Karpas-422 (cell line): Measurements from ENCODE around the gene ACOT8. TPM values are rescaled to one million over a fixed set of nuclear protein-coding genes. Genes with fewer than 3 reads are reported as not detected.
A peak's percentile ranks its signal among the peaks of the same experiment; 100 is the strongest.

ENCODE experiments used
- DNase-seq: peaks from one replicate; pipeline ENCODE4 v3.0.0-alpha.2; 2015
- H2AFZ ChIP-seq: fragments of 200-600 bp; sonication (generic); 2 replicates; pipeline ENCODE4 v1.6.1; 2014; ENCODE audit warnings: antibody characterized with exemption, low read length, mixed read lengths
- H3K27ac ChIP-seq: fragments of 200-600 bp; sonication (generic); 2 replicates; pipeline ENCODE4 v1.5.1; 2014; ENCODE audit warnings: mild to moderate bottlenecking, low read length, moderate library complexity
- H3K27me3 ChIP-seq: fragments of 200-600 bp; sonication (generic); 2 replicates; pipeline ENCODE4 v1.6.1; 2014; ENCODE audit warnings: low read length, mixed read lengths
- H3K36me3 ChIP-seq: fragments of 200-600 bp; sonication (generic); 2 replicates; pipeline ENCODE4 v1.6.1; 2014; ENCODE audit warnings: low read length, mixed read lengths; ENCODE audit not compliant: insufficient read depth
- H3K4me1 ChIP-seq: fragments of 200-600 bp; sonication (generic); 2 replicates; pipeline ENCODE4 v1.6.1; 2014; ENCODE audit warnings: mild to moderate bottlenecking, low read length, mixed read lengths
- H3K4me2 ChIP-seq: fragments of 200-600 bp; sonication (generic); 2 replicates; pipeline ENCODE4 v1.6.1; 2014; ENCODE audit warnings: low read length, low read depth, mild to moderate bottlenecking; ENCODE audit not compliant: poor library complexity, severe bottlenecking
- H3K4me3 ChIP-seq: fragments of 200-600 bp; sonication (generic); 2 replicates; pipeline ENCODE4 v1.5.1; 2014; ENCODE audit warnings: mild to moderate bottlenecking, antibody characterized with exemption, low read length, mixed read lengths
- H3K79me2 ChIP-seq: fragments of 200-600 bp; sonication (generic); 2 replicates; pipeline ENCODE4 v1.6.1; 2014; ENCODE audit warnings: mild to moderate bottlenecking, low read length, mixed read lengths
- H3K9ac ChIP-seq: fragments of 200-600 bp; sonication (generic); 2 replicates; pipeline ENCODE4 v1.6.0; 2014; ENCODE audit warnings: low read length
- H3K9me2 ChIP-seq: fragments of 200-600 bp; sonication (generic), shearing (Covaris generic); replicated peaks from 2 replicates; pipeline ENCODE4 v1.6.0; 2014; ENCODE audit warnings: mild to moderate bottlenecking, low read length, moderate library complexity; ENCODE audit not compliant: insufficient read depth
- H3K9me3 ChIP-seq: fragments of 300-700, 200-600 bp; sonication (generic); 2 replicates; pipeline ENCODE4 v1.6.1; 2014; ENCODE audit warnings: low read length, mixed read lengths
- H4K20me1 ChIP-seq: fragments of 200-600 bp; sonication (generic); 2 replicates; pipeline ENCODE4 v1.6.1; 2014; ENCODE audit warnings: mild to moderate bottlenecking, antibody characterized with exemption, low read length, low read depth; ENCODE audit not compliant: insufficient read depth
- total RNA-seq: library from RNA; depleted of rRNA; stranded (reverse); fragments of >200 nt; shearing (Covaris generic); gene quantifications from 2 replicates; pipeline ENCODE4 v1.2.3, GENCODE V29; 2014; ENCODE audit warnings: low replicate concordance

Gene ACOT8
- total RNA-seq, 1 experiment from 2014 or later = 93.7 TPM

GRCh38 chr20:45890985-45891983, 34.1 kb upstream of the ACOT8 start, which contains the start of the genes CTSA and NEURL2:
CTSA (plus strand) TSS chr20:45891335; CDS start chr20:45891569, 234 bp downstream.
NEURL2 (minus strand) TSS chr20:45891208; CDS start chr20:45890991, 217 bp downstream.
- Histone ChIP-seq H3K79me2 (peaks cover 17% of the 10 kb centered on the region), H3K9me3 (no peaks in the 10 kb centered on the region), H4K20me1 (no peaks in the 10 kb centered on the region), H3K4me3 (peak within 1 kb of the TSS; percentile 91), H3K4me1 (peaks cover 34% of the 10 kb centered on the region), H2AFZ (peak within 1 kb of the TSS; percentile 89), H3K36me3 (peaks cover 7% of the 10 kb centered on the region; the same call in 1 of the 2 replicates), H3K4me2 (peak within 1 kb of the TSS; percentile 99), H3K27ac (peak within 1 kb of the TSS; percentile 60), H3K9ac (peak within 1 kb of the TSS; percentile 83), H3K27me3 (no peaks in the 10 kb centered on the region), H3K9me2 (no peaks in the 10 kb centered on the region)
- DNase-seq = peak; percentile 95

- peak overlapping the region; percentile 89 for H2AFZ ChIP-seq
- H3K27ac ChIP-seq = peak overlapping the region; percentile 60
Measured at GRCh38 chr20:45890077-45890984, 33.1 kb upstream of the ACOT8 start.

DNA sequence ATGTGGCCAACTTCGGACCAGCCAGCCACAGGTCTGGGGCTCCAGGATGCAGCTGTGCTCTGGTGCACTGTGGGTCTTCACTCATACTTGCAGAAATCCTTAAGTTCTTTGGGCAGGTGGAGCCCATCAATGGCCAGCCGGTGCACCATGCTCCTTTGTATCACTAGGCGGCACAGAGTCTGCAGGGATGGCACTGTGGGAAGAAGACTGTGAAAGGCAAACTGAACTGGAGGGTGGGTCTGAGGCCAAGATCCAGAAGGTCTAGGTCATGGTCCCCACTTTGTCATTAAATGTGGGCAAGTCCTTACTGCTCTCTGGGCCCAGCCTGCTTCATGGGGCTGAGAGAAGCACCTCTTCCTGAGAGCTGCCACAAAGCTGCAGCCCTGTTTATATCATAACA, 31.5 kb upstream of the ACOT8 start:
- no peaks in the 10 kb centered on the region for H4K20me1 ChIP-seq
- H3K79me2 ChIP-seq = peaks cover 25% of the 10 kb centered on the region
- no peaks in the 10 kb centered on the region for H3K9me3 ChIP-seq
- no peak overlapping the region for H3K9ac ChIP-seq
- H3K4me1 ChIP-seq = peaks cover 34% of the 10 kb centered on the region
- H3K4me2 ChIP-seq = no peak overlapping the region
- no peaks in the 10 kb centered on the region for H3K9me2 ChIP-seq
- no peak overlapping the region for H3K27ac ChIP-seq
- no peak overlapping the region for H3K4me3 ChIP-seq
- no peaks in the 10 kb centered on the region for H3K27me3 ChIP-seq
- no peak for DNase-seq
- H3K36me3 ChIP-seq = peaks cover 8% of the 10 kb centered on the region
- no peak overlapping the region for H2AFZ ChIP-seq

More at GRCh38 chr20:45890077-45890984, 33.1 kb upstream of the ACOT8 start:
- peak overlapping the region; percentile 99 for H3K4me2 ChIP-seq
- no peak for DNase-seq
- H4K20me1 ChIP-seq = no peaks in the 10 kb centered on the region
- H3K79me2 ChIP-seq = peaks cover 17% of the 10 kb centered on the region
- no peaks in the 10 kb centered on the region for H3K27me3 ChIP-seq
- H3K9me3 ChIP-seq = no peaks in the 10 kb centered on the region
- peaks cover 7% of the 10 kb centered on the region; the same call in 1 of the 2 replicates for H3K36me3 ChIP-seq
- H3K4me3 ChIP-seq = peak overlapping the region; percentile 91
- H3K4me1 ChIP-seq = peaks cover 34% of the 10 kb centered on the region
- H3K9me2 ChIP-seq = no peaks in the 10 kb centered on the region
- H3K9ac ChIP-seq = peak overlapping the region; percentile 83

DNA sequence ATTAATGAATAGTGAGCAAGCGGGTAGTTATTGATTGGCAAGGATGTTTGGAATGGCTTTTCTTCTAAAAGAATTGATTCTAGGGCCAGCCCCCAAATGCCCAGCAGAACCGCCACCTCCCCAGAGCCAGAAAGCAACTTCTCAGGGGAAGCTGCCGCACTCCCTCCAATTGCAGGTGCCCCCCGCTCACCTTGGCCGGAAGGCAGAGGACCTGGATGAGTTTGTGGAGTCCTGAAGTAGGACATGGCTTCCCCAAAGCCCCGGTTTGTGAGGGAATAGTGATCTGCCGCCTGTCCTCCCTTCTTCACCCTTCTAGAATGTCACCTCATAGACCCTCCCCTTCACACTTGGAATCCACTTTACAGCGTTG, 30.1 kb upstream of the ACOT8 start, which contains the start of gene SPATA25:
TSS of gene SPATA25 (minus strand) at position 277 of the 370 bp plus-strand sequence. CDS start at position 245, 32 bp downstream.
- no peak for DNase-seq
- Histone ChIP-seq H3K27me3 (no peaks in the 10 kb centered on the region), H3K9ac (no peak within 1 kb of the TSS), H3K9me3 (no peaks in the 10 kb centered on the region), H4K20me1 (no peaks in the 10 kb centered on the region), H3K36me3 (peaks cover 17% of the 10 kb centered on the region), H3K4me1 (peaks cover 27% of the 10 kb centered on the region), H3K4me3 (no peak within 1 kb of the TSS), H3K27ac (no peak within 1 kb of the TSS), H3K4me2 (no peak within 1 kb of the TSS), H2AFZ (no peak within 1 kb of the TSS), H3K79me2 (peaks cover 38% of the 10 kb centered on the region), H3K9me2 (no peaks in the 10 kb centered on the region)

- no peaks in the 10 kb centered on the region for H3K27me3 ChIP-seq
- H3K27ac ChIP-seq = no peak overlapping the region
- H2AFZ ChIP-seq = no peak overlapping the region
- H3K36me3 ChIP-seq = peaks cover 17% of the 10 kb centered on the region
- H3K79me2 ChIP-seq = peaks cover 39% of the 10 kb centered on the region
- H3K9me2 ChIP-seq = no peaks in the 10 kb centered on the region
- H3K4me2 ChIP-seq = no peak overlapping the region
- no peak overlapping the region for H3K4me3 ChIP-seq
- DNase-seq = no peak
- no peaks in the 10 kb centered on the region for H3K9me3 ChIP-seq
- H3K4me1 ChIP-seq = peaks cover 27% of the 10 kb centered on the region
- no peaks in the 10 kb centered on the region for H4K20me1 ChIP-seq
- no peak overlapping the region for H3K9ac ChIP-seq
Measured at GRCh38 chr20:45886590-45887345, 29.6 kb upstream of the ACOT8 start.

GRCh38 chr20:45883100-45883469, 25.9 kb upstream of the ACOT8 start:
- H3K27me3 ChIP-seq = no peaks in the 10 kb centered on the region
- no peaks in the 10 kb centered on the region for H4K20me1 ChIP-seq
- no peak overlapping the region for H3K27ac ChIP-seq
- no peaks in the 10 kb centered on the region for H3K9me3 ChIP-seq
- DNase-seq = no peak
- no peak overlapping the region for H2AFZ ChIP-seq
- no peak overlapping the region for H3K4me2 ChIP-seq
- H3K9me2 ChIP-seq = no peaks in the 10 kb centered on the region
- peaks cover 17% of the 10 kb centered on the region for H3K36me3 ChIP-seq
- peaks cover 34% of the 10 kb centered on the region for H3K79me2 ChIP-seq
- H3K4me3 ChIP-seq = no peak overlapping the region
- H3K4me1 ChIP-seq = peaks cover 12% of the 10 kb centered on the region
- H3K9ac ChIP-seq = no peak overlapping the region

GRCh38 chr20:45882469-45883099, 25.4 kb upstream of the ACOT8 start:
- H3K27ac ChIP-seq = no peak overlapping the region
- no peak overlapping the region for H2AFZ ChIP-seq
- no peaks in the 10 kb centered on the region for H3K27me3 ChIP-seq
- H3K9ac ChIP-seq = no peak overlapping the region
- H3K79me2 ChIP-seq = peaks cover 34% of the 10 kb centered on the region
- no peaks in the 10 kb centered on the region for H3K9me3 ChIP-seq
- no peaks in the 10 kb centered on the region for H3K9me2 ChIP-seq
- peak overlapping the region; percentile 98 for H3K4me2 ChIP-seq
- peaks cover 17% of the 10 kb centered on the region for H3K36me3 ChIP-seq
- DNase-seq = no peak
- H4K20me1 ChIP-seq = no peaks in the 10 kb centered on the region
- H3K4me1 ChIP-seq = peaks cover 12% of the 10 kb centered on the region
- H3K4me3 ChIP-seq = no peak overlapping the region; the same call in 1 of the 2 replicates
